EH (cell line): ENCODE results near the gene PARP3.
A peak's percentile ranks its signal among the peaks of the same experiment; 100 is the strongest.

ENCODE experiments used
- DNase-seq: peaks from one replicate; pipeline ENCODE4 v3.0.0-alpha.2; 2015; ENCODE audit warnings: low read depth

The PARP3 gene

GRCh38 chr3:51966922-51967383, 24.8 kb downstream of the PARP3 start:
- DNase-seq = no peak

DNA sequence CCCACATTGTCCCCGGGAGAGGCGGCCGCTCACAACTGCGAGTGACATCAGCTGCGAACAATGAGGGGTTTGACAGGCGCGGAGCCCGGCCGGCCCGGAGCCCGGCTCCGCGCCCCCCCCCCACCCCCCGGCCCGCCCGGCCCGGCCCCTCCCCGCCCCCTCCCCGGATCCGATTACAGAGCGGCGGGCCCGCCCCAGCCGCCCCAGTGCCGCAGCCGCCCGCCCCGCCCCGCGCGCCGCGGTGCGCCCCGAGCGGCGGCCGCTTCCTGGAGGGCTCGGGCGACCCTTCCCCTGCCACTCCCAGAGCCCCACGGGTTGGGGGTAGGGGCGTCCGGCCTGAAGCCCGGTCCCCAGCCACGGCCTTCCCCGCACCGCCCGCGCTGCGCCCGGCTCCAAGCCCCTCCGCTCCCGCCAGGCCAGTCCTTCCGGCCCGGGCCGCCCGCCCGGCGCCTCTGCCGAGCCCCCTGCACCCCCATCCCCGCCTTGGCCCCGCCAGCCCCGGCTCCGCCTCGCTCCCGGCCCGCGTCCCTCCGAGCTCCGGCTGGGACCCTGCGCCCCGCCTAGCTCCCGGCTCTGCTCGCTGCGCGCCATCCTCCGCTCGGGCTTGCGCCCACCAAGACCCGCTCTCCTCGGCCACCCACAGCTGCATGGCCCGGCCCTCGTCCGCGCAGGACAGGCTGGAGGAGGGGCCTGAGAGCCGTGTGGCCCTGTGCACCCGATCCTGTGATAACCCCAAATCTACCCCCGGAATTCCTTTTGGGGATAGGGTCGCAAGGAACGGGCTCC, 25.4 kb downstream of the PARP3 start, which contains the start of gene PCBP4:
Gene PCBP4, minus strand, starts transcription at position 71 of the 786 bp plus-strand sequence. CDS start 6,214 bp downstream, outside the sequence.
- peak; percentile 83 for DNase-seq

DNA sequence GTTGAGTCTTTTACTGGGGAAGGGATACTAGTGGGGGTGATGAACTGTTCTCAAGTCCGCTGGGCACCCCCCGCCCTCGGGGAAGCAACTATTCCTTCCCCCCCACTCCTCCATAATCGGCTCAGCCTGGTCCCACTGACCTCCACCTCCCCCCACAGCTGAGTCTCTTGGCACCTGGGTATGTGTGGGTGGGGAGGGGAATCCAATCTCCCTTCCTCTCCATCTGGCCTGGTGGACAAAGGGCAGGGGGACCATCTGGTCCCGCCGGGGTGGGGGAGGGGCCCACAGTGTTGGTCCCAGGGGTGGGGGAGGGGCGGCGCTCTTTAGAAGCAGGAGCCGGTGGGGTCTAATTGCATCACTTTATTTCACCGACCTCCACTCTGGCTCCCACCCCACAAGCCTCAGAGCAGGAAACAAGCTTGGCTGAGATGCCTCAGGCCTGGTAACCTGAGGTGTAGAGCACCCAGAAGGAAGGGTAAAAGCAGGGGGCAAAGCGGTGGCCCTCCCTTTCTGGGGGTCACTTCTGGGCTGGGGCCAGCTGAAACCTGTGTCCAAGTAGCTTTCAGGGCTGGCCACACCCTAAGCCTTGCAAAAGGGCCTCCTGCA, 26.1 kb downstream of the PARP3 start:
- DNase-seq = peak; percentile 21

DNA sequence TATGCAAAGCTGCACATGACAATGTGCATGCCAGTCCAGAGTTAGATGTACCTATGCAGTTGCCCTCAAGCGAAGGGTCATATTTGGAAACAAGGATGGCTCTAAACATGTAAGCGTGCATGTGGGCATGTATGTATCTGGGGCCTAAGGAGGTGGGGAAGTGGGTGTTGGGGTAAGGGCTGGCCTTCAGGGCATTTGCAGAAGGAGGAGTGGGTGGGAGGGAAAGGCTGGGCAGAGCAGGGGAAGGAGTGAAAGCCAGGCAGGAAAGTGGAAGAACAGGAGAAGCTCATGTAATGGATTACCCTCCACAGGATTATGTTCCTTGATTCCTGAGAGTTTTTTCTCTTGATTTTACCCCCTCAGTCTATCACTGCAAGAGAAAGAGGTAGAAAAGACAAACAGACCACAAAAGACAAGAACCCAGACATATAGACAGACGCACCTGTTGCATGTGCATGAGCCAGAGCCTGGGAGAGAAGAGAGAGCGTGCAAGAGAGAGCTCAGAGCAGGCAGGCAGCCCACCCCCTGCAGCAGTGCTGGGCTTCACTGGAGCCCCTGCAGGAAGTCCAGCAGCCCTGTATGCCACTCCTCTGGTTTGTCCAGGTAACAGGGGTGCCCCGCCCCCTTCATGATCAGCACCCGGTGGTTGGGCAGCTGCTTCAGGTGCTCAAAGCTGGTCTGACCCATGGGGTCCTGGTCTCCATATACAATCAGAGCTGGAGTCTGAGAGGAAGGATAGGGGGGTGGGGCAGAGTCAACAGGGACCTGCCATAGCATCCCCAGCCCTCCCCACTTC, 26.9 kb downstream of the PARP3 start:
- DNase-seq = no peak

DNA sequence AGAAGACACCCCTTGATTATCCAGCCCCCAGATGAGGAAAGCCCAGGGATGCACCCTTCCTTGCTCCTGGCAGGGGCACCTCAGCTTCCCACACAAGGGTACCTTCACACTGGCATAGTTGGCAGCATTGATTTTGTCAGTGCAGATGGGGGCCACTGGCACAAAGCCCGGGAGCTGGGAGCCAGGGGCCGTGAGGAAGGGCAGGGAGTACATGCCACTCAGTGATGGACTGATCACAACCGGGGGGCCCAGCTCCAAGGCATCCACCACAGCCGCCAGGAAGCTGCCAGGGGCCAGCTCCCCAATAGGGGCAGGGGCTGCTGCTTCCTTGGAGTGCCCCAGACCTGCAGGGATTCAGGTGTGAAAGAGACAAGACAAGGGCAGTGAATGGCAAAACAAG, 27.7 kb downstream of the PARP3 start:
- no peak for DNase-seq

DNA sequence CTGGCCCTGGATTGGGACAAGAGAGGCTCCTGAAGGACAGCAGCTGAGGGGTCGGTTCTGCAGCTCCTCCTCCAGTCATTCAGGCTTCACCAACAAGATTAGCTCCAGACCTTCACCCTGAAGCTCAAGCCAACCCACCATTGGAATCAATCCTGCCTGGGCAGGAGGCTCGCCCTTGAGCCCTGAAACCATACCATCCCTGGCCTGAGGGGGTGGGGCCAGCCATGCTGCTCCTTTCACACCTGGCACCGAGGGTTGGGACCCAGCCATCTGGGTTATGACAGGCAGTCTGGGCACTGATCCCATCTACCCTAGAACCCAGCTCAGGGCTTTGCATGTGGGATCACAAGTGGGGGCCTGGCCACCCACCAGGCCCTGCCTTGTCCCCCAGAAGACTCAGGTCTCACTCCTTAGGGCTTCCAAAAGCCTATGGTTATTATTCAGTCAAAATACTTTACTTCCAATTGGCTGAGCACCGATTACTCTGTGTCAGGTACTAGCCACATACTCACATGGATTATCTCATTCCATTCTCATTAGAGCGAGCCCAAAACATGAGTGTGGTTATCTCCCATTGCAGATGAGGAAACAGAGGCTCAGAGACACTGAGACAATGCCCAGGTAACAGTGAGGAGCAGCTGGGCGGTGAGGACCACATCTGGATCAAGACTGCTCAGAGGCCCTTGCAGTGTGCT, 28.6 kb downstream of the PARP3 start:
- no peak for DNase-seq

- no peak for DNase-seq
These were observed 29.2 kb downstream of the PARP3 start for GRCh38 chr3:51971350-51971749.

DNA sequence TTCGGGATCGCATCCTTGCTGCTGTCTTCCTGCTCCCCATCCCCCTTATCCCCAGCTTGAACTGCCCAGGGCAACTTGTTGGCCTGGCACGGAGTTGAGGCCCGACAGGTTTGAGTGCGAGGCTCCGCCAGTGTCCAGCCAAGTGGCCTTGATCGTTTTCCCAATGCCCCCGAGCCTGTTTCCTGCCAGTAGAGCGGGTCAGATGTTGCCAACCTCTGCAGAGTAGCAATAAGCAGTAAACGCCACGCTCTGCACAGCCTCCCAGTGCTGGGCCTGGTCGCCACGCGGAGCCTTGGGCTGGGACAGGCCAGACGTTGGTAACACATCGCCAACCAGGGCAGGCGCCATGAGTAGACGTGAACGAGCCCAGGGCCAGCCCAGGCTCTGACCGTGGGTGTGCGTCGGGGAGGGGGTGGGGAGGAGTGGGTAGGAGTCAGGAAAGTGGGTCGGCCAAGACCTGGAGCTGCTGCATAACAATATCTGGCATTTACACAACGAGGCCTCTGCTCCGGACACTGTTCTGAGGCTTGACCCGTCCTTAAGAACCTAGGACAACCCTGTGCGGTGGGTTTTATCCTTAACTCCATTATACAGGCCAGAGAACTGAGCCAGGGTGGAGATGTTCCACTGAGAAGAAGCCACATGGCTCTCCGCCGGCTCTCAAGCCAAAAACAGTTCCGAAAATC, 32.3 kb downstream of the PARP3 start:
- no peak for DNase-seq

- DNase-seq = peak; percentile 73
These were observed 33.0 kb downstream of the PARP3 start, which contains the start of gene ABHD14A for GRCh38 chr3:51974963-51975851. Gene ABHD14A (plus strand): TSS chr3:51975064. CDS start chr3:51975136, 72 bp downstream.

DNA sequence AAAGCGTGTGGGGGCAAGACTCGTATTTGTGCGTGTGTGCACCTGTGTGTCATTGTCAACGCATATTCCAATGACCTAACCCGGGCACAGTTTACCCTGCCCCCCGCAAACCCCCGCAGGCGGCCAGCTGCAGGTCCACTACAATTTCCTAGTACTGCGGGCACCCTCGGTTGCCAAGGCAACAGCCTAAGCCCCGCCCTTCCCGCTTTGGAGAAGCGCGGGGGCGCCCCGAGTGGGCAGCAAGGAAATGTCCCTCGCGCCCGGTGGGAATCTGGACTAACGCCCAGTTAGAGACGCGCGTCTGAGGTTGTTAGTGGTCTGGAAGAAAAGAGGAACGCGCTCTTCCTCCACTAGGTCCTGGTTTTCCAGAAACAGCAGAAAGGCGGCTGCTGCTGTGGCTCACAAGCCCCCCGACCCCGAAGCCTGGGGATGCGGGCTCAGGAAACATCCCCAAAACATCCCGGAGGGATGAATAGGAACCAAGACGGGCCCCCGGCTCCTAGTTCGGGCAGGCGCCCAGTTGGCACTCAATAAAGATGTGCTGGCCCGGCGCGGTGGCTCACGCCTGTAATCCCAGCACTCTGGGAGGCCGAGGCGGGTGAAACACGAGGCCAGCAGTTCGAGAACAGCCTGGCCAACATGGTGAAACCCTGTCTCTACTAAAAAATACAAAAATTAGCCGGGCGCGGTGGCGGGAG, 33.8 kb downstream of the PARP3 start:
- DNase-seq = peak; percentile 73

DNA sequence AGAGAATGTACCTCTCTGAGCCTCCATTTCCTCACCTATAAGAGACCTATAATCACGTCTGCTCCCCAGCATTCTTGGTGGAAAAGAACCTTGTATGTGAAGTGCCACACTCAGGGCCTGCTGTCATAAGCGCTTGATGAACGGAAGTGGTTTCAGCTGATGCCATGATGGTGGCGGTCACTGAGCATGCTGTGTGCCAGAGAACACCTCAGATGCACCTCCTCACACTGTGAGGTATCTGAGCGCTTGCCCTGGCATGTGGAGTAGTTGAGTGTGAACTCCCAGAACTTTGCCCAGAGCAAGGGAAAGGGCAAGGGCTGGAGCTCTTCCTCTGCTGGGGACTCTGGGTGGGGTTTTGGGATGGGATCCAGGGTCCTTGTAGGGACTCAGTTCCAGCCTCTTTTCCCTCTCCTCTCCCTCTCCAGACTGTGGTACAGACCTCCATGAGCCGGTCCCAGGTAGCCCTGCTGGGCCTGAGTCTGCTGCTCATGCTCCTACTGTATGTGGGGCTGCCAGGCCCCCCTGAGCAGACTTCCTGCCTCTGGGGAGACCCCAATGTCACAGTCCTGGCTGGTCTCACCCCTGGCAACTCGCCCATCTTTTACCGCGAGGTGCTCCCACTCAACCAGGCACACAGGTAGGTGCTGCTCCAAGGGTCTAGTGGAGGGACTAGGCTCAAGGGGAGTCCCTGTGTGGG, 35.4 kb downstream of the PARP3 start:
- DNase-seq = no peak

- no peak for DNase-seq
These were observed 36.0 kb downstream of the PARP3 start for GRCh38 chr3:51978143-51978502.

DNA sequence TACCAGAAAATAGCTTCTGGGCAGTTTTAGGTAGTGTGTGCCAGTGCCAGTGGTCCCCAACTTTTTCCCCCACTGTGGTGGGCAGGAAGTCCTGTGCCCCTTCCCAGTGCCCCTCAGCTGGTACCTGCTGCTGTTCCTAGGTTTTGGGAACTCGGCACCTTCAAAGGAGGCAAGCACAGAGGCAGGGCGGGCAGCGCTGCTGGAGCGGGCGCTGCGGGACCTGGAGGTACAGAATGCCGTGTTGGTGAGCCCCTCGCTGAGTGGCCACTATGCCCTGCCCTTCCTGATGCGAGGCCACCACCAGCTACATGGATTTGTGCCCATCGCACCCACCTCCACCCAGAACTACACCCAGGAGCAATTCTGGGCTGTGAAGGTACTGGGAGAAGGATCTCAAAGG, 38.1 kb downstream of the PARP3 start:
- no peak for DNase-seq

DNA sequence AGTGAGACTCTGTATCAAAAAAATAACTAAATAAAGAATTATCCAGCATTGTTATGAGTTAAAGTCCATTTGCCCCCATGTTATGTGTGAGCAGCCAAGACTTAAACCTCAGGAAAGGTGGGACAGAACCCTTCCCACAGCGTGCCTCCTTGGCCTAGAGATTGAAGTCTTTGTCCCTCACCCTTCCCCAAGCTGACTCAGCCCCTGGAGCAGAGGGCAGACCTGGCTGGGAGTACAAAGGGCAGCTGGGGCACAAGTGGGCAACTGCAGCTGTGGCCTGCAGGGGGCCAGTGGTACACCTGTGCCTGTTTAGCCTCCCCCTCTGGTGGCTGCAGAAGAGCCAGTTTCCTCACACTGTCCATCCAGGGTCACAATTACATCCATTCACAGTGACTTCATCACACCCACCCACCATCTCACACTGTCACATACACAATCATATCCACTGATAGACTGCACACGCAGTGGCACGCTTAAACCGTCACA, 40.2 kb downstream of the PARP3 start:
- no peak for DNase-seq

DNA sequence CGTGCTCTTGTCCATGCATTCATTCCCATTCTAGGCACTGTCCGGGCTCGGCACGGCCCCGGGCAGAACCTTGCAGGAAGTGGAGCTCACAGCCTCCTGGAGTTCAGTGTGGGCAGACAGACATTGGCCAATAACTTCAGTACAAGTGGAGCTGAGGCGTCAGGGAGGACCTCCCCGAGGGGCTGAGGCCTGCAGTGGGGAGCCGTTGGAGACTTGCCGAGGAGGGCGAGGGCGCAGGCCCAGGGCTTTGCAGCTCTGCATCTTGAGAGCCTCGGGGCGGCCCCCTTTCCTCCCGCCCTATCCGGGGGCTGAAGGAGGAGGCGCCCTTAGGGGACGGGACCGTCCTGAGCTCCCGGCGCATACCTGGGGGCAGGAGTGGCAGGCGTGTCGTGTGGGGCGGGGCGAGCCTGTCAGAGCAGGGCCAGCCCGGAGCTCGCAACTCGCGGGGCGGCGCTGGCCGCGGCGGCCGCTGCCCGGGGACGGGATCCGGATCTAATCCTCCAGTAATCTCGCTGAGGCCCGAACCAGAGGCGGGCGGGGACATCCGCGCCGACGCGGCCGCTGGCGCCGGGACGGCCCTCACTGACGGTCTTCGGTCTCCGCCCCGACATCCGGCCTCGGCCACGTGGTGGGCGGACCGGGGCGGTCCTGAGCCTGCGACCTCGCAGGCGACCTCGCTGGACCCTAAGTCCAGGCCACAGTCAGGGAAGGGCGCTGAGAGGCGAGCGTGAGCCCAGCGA, 40.8 kb downstream of the PARP3 start, which contains the start of gene ACY1:
Gene ACY1, plus strand, starts transcription at position 698 of the 740 bp plus-strand sequence. CDS start 530 bp downstream, outside the sequence.
- peak; percentile 89 for DNase-seq

DNA sequence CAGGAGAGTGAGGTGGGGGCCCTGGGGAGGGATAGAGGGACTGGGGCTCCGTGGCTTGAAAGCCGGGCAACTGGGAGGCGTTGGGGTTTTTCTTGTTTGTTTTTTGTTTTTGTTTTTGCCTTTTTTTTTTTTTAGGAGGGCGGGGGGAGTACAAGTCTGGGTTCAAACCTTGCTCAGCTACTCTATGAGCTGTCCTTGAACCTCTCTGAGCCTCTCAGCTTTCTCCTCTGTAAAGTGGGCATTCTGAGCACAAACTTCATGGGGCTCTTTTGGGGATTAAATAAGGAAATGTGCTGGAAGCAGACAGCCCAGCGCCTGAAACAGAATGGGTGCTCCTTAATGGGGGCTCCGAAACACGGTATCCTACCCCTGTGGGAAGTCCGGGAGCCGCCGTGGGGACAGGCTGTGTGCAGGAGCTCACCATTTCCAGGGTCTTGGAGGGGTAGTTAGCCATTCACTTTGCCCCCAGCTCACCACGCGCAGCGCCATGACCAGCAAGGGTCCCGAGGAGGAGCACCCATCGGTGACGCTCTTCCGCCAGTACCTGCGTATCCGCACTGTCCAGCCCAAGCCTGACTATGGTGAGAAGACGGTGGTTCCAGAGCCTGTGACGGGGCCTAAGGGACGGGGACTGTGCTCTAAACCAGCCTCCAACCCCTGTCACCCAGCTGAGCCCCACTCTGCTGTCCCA, 41.6 kb downstream of the PARP3 start:
- DNase-seq = no peak

- DNase-seq = no peak
These were observed 42.1 kb downstream of the PARP3 start for GRCh38 chr3:51984269-51984647.

GRCh38 chr3:51985063-51985462, 42.9 kb downstream of the PARP3 start:
- DNase-seq = no peak
